Neural progenitor cell (in vitro differentiated cells): ENCODE results near the gene DMRTC2. TPM values are rescaled to one million over a fixed set of nuclear protein-coding genes. Genes with fewer than 3 reads are reported as not detected.
A peak's percentile ranks its signal among the peaks of the same experiment; 100 is the strongest.

Experiments used
- DNase-seq: peaks from one replicate; pipeline ENCODE4 v3.0.0-alpha.2; 2016; ENCODE audit warnings: low spot score
- H2AFZ ChIP-seq: fragments of 200-600 bp; sonication (generic); replicated peaks from 2 replicates; pipeline ENCODE4 v1.6.1; 2016; ENCODE audit warnings: antibody characterized with exemption
- H3F3A ChIP-seq: fragments of 200-600 bp; sonication (generic); 2 replicates; pipeline ENCODE4 v1.6.1; 2016; ENCODE audit warnings: antibody characterized with exemption, low read depth
- H3K27ac ChIP-seq: fragments of 200-600 bp; sonication (generic); 2 replicates; pipeline ENCODE4 v1.5.1; 2016; ENCODE audit warnings: mild to moderate bottlenecking
- H3K27me3 ChIP-seq: fragments of 200-600 bp; sonication (generic); 2 replicates; pipeline ENCODE4 v1.6.1; 2016; ENCODE audit warnings: mild to moderate bottlenecking, moderate library complexity
- H3K36me3 ChIP-seq: fragments of 200-600 bp; sonication (generic); 2 replicates; pipeline ENCODE4 v1.5.1; 2016
- H3K4me1 ChIP-seq: fragments of 200-600 bp; sonication (generic); 2 replicates; pipeline ENCODE4 v1.6.1; 2016; ENCODE audit warnings: mixed run types
- H3K4me2 ChIP-seq: fragments of 200-600 bp; sonication (generic); 2 replicates; pipeline ENCODE4 v1.6.1; 2016
- H3K4me3 ChIP-seq: fragments of 200-600 bp; sonication (generic); 2 replicates; pipeline ENCODE4 v1.5.1; 2016
- H3K79me2 ChIP-seq: fragments of 200-600 bp; sonication (generic); 2 replicates; pipeline ENCODE4 v1.6.1; 2016; ENCODE audit warnings: low read depth
- H3K9ac ChIP-seq: fragments of 200-600 bp; sonication (generic); 2 replicates; pipeline ENCODE4 v1.6.1; 2016
- H3K9me3 ChIP-seq: fragments of 200-600 bp; sonication (generic); 2 replicates; pipeline ENCODE4 v1.5.1; 2016; ENCODE audit warnings: low read depth
- H4K20me1 ChIP-seq: fragments of 200-600 bp; sonication (generic); 2 replicates; pipeline ENCODE4 v1.6.1; 2016; ENCODE audit warnings: low read depth
- H3K27ac Mint-ChIP-seq: 3 replicates; pipeline ENCODE4 v1.8.0; 2021; ENCODE audit warnings: mixed read lengths
- H3K27me3 Mint-ChIP-seq: 2 replicates; pipeline ENCODE4 v1.8.0; 2022; ENCODE audit warnings: low read depth, mild to moderate bottlenecking, inconsistent platforms, moderate library complexity, mixed read lengths; ENCODE audit not compliant: insufficient read depth
- H3K36me3 Mint-ChIP-seq: 3 replicates; pipeline ENCODE4 v1.8.0; 2021; ENCODE audit warnings: mixed read lengths
- H3K4me1 Mint-ChIP-seq: 3 replicates; pipeline ENCODE4 v1.8.0; 2021; ENCODE audit warnings: mixed read lengths
- H3K4me3 Mint-ChIP-seq: 3 replicates; pipeline ENCODE4 v1.8.0; 2021; ENCODE audit warnings: mild to moderate bottlenecking, moderate library complexity, mixed read lengths
- H3K9me3 Mint-ChIP-seq: 3 replicates; pipeline ENCODE4 v1.8.0; 2020; ENCODE audit warnings: mixed read lengths
- CTCF ChIP-seq: fragments of 200-600 bp; sonication (generic); IDR thresholded peaks from 2 replicates; pipeline ENCODE4 v1.5.1; 2017; ENCODE audit warnings: antibody characterized with exemption, mild to moderate bottlenecking
- EZH2 ChIP-seq: fragments of 200-600 bp; sonication (generic); IDR thresholded peaks from 2 replicates; pipeline ENCODE4 v1.6.1; 2017; ENCODE audit warnings: antibody characterized with exemption, mild to moderate bottlenecking, moderate library complexity
- EZH2phosphoT487 ChIP-seq: fragments of 200-600 bp; sonication (generic); IDR thresholded peaks from 2 replicates; pipeline ENCODE4 v1.6.1; 2017; ENCODE audit warnings: antibody characterized with exemption
- total RNA-seq: library from RNA; depleted of rRNA; stranded (reverse); fragments of >200 nt; gene quantifications from 2 replicates; pipeline ENCODE4 v1.2.3, GENCODE V29; 2015; ENCODE audit warnings: low replicate concordance

The DMRTC2 gene
- total RNA-seq, 1 donor from 2014 or later: not detected

GRCh38 chr19:41861846-41862245, 17.0 kb downstream of the DMRTC2 start:
- DNase-seq: no peak
- H3K79me2 ChIP-seq: peaks cover 68% of the 10 kb centered on the region
- H3K27ac Mint-ChIP-seq: no peak overlapping the region
- peak overlapping the region; percentile 99 for H3K4me2 ChIP-seq
- H3F3A ChIP-seq: peaks cover 56% of the 10 kb centered on the region
- peak overlapping the region; percentile 99 for H3K9ac ChIP-seq
- peaks cover 23% of the 10 kb centered on the region for H3K4me1 ChIP-seq
- no peak overlapping the region for H3K27ac ChIP-seq
- H3K4me3 ChIP-seq: peak overlapping the region; percentile 67
- H3K9me3 ChIP-seq: no peaks in the 10 kb centered on the region
- H3K27me3 Mint-ChIP-seq: peaks cover 11% of the 10 kb centered on the region
- TF ChIP-seq EZH2 (no peak), CTCF (no peak), EZH2phosphoT487 (no peak)
- H3K4me3 Mint-ChIP-seq: peak overlapping the region; percentile 96
- H2AFZ ChIP-seq: no peak overlapping the region
- peaks cover 36% of the 10 kb centered on the region for H3K36me3 Mint-ChIP-seq
- peaks cover 31% of the 10 kb centered on the region for H3K4me1 Mint-ChIP-seq
- H3K36me3 ChIP-seq: peaks cover 19% of the 10 kb centered on the region
- no peaks in the 10 kb centered on the region for H3K9me3 Mint-ChIP-seq
- peaks cover 15% of the 10 kb centered on the region for H3K27me3 ChIP-seq
- H4K20me1 ChIP-seq: peaks cover 61% of the 10 kb centered on the region

- peak overlapping the region; percentile 99 for H3K4me2 ChIP-seq
- H3K9ac ChIP-seq: peak overlapping the region; percentile 99
- peaks cover 75% of the 10 kb centered on the region for H3K79me2 ChIP-seq
- peaks cover 67% of the 10 kb centered on the region for H4K20me1 ChIP-seq
- Mint-ChIP-seq H3K27ac (no peak overlapping the region), H3K4me1 (peaks cover 31% of the 10 kb centered on the region), H3K27me3 (peaks cover 11% of the 10 kb centered on the region), H3K4me3 (peak overlapping the region; percentile 67), H3K9me3 (no peaks in the 10 kb centered on the region), H3K36me3 (peaks cover 36% of the 10 kb centered on the region)
- H3K27ac ChIP-seq: no peak overlapping the region
- H3K4me3 ChIP-seq: peak overlapping the region; percentile 67
- no peak for TF ChIP-seq EZH2
- DNase-seq: no peak
- H3K9me3 ChIP-seq: no peaks in the 10 kb centered on the region
- H3K4me1 ChIP-seq: peaks cover 23% of the 10 kb centered on the region
- H3K27me3 ChIP-seq: peaks cover 8% of the 10 kb centered on the region
- H3K36me3 ChIP-seq: peaks cover 19% of the 10 kb centered on the region
- H3F3A ChIP-seq: peaks cover 63% of the 10 kb centered on the region
- no peak overlapping the region for H2AFZ ChIP-seq
These were observed 17.7 kb downstream of the DMRTC2 start for GRCh38 chr19:41862445-41862986.

GRCh38 chr19:41863209-41863931, 18.5 kb downstream of the DMRTC2 start:
- H3K4me3 Mint-ChIP-seq: no peak overlapping the region
- no peak overlapping the region for H3K27ac Mint-ChIP-seq
- H3K27ac ChIP-seq: peak overlapping the region; percentile 5
- peaks cover 12% of the 10 kb centered on the region for H3K27me3 Mint-ChIP-seq
- H3K79me2 ChIP-seq: peaks cover 84% of the 10 kb centered on the region
- peaks cover 71% of the 10 kb centered on the region for H3F3A ChIP-seq
- H2AFZ ChIP-seq: no peak overlapping the region
- H3K4me1 Mint-ChIP-seq: peaks cover 31% of the 10 kb centered on the region
- no peaks in the 10 kb centered on the region for H3K9me3 Mint-ChIP-seq
- H3K9ac ChIP-seq: no peak overlapping the region
- H4K20me1 ChIP-seq: peaks cover 76% of the 10 kb centered on the region
- H3K4me3 ChIP-seq: no peak overlapping the region
- H3K27me3 ChIP-seq: no peaks in the 10 kb centered on the region
- H3K4me1 ChIP-seq: peaks cover 23% of the 10 kb centered on the region
- TF ChIP-seq EZH2 (no peak), EZH2phosphoT487 (no peak), CTCF (no peak)
- peaks cover 19% of the 10 kb centered on the region for H3K36me3 ChIP-seq
- peaks cover 40% of the 10 kb centered on the region for H3K36me3 Mint-ChIP-seq
- peak overlapping the region; percentile 25 for H3K4me2 ChIP-seq
- no peaks in the 10 kb centered on the region for H3K9me3 ChIP-seq
- no peak for DNase-seq

- peaks cover 87% of the 10 kb centered on the region for H3K79me2 ChIP-seq
- H3K4me1 ChIP-seq: peaks cover 23% of the 10 kb centered on the region
- no peak overlapping the region for H3K9ac ChIP-seq
- H3F3A ChIP-seq: peaks cover 73% of the 10 kb centered on the region
- TF ChIP-seq EZH2phosphoT487 (no peak), CTCF (no peak)
- Mint-ChIP-seq H3K36me3 (peaks cover 42% of the 10 kb centered on the region), H3K27me3 (peaks cover 10% of the 10 kb centered on the region), H3K4me3 (peak overlapping the region; percentile 62), H3K9me3 (no peaks in the 10 kb centered on the region), H3K27ac (peak overlapping the region; percentile 67), H3K4me1 (peaks cover 31% of the 10 kb centered on the region)
- H3K9me3 ChIP-seq: no peaks in the 10 kb centered on the region
- H2AFZ ChIP-seq: no peak overlapping the region
- H4K20me1 ChIP-seq: peaks cover 86% of the 10 kb centered on the region
- H3K4me2 ChIP-seq: no peak overlapping the region
- H3K27me3 ChIP-seq: no peaks in the 10 kb centered on the region
- H3K4me3 ChIP-seq: no peak overlapping the region
- DNase-seq: no peak
- H3K27ac ChIP-seq: no peak overlapping the region
- H3K36me3 ChIP-seq: peaks cover 19% of the 10 kb centered on the region
These were observed 19.5 kb downstream of the DMRTC2 start for GRCh38 chr19:41864374-41864773.
